ENCODE results near the gene GAS6.

Gene GAS6

DNA sequence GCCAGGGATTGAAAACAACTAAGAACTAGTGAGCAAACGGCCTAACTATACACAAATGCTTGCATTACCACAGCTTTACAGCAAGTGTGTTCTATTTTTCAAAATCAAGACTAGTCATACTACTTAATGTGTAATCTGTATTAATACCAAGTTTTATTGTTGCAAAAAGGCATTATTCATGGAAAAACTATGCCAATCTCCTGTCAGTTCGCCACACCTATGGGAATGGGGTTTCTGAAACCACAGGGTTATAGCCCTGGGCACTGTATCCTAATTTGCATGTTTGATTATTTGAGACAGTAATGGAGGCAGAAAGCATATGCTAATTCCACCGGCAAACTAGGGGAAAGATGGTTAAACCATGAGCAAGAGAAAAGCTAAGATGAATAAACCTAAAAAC lies 14.3 kb downstream of the GAS6 start:
- DNase-seq = no peak
- in situ Hi-C loops (cut with HindIII; ENCODE audit: low pct_ligation_motif_present, low sequenced_read_pairs) = no loop called here
- H3K36me3 ChIP-seq (replicated peaks) = no peaks in the 10 kb centered on the region
- TF ChIP-seq, protein P1, sequence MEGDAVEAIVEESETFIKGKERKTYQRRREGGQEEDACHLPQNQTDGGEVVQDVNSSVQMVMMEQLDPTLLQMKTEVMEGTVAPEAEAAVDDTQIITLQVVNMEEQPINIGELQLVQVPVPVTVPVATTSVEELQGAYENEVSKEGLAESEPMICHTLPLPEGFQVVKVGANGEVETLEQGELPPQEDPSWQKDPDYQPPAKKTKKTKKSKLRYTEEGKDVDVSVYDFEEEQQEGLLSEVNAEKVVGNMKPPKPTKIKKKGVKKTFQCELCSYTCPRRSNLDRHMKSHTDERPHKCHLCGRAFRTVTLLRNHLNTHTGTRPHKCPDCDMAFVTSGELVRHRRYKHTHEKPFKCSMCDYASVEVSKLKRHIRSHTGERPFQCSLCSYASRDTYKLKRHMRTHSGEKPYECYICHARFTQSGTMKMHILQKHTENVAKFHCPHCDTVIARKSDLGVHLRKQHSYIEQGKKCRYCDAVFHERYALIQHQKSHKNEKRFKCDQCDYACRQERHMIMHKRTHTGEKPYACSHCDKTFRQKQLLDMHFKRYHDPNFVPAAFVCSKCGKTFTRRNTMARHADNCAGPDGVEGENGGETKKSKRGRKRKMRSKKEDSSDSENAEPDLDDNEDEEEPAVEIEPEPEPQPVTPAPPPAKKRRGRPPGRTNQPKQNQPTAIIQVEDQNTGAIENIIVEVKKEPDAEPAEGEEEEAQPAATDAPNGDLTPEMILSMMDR (IDR thresholded peaks at IDR 0.05; ENCODE audit: low read depth, low read length, missing control alignments) = no peak
- no peak overlapping the region for H3K27ac ChIP-seq
- no peaks in the 10 kb centered on the region for H3K27me3 ChIP-seq (replicated peaks)
- H3K4me3 ChIP-seq (ENCODE audit: low read depth, low read length) = no peak overlapping the region

DNA sequence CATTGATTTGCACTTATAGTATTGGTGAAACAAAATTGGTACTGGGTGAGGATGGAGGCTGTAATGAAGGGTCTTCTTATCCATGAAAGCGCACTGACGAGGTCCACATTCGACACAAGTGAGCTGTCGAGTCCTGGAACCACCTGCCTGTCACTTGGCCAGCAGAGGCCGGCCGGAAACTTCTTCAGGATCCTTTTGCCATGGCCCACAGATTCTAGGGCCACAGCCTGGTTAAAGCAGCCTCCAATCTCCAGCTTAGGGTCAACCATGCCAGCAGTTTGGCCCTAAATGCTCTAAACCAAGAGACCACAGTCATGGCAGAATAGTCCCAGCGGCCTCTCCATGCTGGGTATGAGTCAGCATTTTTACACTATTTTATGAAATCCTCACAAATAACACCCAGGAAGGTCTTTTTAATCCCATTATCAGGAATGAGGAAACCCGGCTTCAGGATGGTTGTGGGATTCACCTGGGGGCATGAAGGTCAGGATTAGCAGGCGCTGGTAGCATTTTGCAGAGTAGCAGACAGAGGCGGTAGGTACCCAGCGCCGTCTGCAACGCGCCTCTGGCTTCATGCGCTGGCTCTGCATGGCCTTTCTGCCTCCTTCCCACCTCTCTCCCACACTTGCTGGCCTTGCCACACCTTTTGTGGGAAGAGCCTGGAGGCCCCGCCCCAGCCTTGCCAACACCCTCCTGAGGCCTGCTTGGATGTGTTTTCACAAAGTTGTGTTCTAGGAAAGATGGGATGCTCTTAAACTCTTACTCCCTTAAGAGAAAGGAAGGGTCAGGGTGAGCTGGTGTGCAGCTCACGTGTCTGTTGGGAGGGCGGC lies 15.2 kb downstream of the GAS6 start:
- DNase-seq = no peak
- no peaks in the 10 kb centered on the region for H3K27me3 ChIP-seq (replicated peaks)
- H3K27ac ChIP-seq = no peak overlapping the region
- in situ Hi-C loops (cut with HindIII; ENCODE audit: low pct_ligation_motif_present, low sequenced_read_pairs) = no loop called here
- TF ChIP-seq, protein P1 (IDR thresholded peaks at IDR 0.05; ENCODE audit: low read depth, low read length, missing control alignments) = no peak
- H3K4me3 ChIP-seq (ENCODE audit: low read depth, low read length) = no peak overlapping the region
- no peaks in the 10 kb centered on the region for H3K36me3 ChIP-seq (replicated peaks)

DNA sequence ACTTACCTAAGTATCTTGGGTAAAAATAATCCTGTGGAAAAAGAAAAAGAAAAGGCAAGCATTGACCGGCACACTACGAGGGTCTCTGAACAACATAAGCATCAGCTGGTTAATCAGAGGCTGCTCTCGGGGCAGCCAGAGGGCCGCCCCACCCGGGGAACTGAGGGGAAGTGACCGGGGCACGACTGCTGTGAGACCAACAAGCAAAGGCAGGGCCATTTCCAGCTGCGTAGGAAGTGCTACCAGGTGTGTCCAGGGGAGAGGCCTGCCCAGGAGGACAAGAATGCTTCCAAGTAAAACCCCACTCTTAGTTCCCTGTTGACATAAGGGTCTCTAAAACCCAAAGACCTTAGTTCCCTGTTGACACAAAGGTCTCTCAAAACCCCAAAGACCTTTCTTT lies 15.9 kb downstream of the GAS6 start:
- Histone ChIP-seq H3K4me3 (ENCODE audit: low read depth, low read length) (no peak overlapping the region), H3K27me3 (replicated peaks) (no peaks in the 10 kb centered on the region), H3K36me3 (replicated peaks) (no peaks in the 10 kb centered on the region), H3K27ac (no peak overlapping the region)
- in situ Hi-C loops (cut with HindIII; ENCODE audit: low pct_ligation_motif_present, low sequenced_read_pairs) = no loop called here
- TF ChIP-seq, protein P1 (IDR thresholded peaks at IDR 0.05; ENCODE audit: low read depth, low read length, missing control alignments) = no peak
- no peak for DNase-seq

DNA sequence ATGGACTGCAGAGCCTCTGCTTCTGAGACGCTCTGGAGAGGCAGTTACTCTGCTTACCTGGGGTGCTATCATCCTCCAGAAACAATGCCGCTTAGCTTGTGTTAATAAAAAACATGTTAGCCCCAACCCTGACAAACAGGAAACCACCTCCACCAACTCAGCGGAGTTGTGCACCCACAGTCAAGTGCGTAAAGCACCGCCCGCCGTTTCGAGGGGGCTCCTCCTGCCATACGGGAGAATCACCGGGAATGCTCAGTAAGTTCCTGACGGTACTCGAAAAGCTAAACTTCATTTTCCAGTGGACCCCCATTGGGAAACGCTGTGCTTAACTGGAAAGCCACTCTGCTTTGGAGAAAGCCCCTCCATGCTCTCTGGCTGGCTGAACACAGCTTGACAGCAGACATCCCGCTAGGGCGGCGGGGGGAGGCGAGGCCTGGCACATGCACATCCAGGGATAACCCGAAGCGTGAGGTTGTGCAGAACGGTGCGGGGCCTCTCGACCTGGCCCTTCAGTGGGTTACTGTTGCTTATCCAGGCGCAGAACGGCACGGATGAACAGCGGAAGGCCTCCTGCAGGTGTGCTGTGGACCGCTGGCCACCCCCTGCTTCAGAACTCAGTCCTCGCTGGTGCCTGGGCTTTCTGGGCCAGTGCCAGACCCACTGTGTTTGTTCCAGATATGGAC lies 17.1 kb downstream of the GAS6 start:
- TF ChIP-seq, protein P1 (IDR thresholded peaks at IDR 0.05; ENCODE audit: low read depth, low read length, missing control alignments) = no peak
- Histone ChIP-seq H3K27ac (no peak overlapping the region), H3K4me3 (ENCODE audit: low read depth, low read length) (no peak overlapping the region), H3K36me3 (replicated peaks) (no peaks in the 10 kb centered on the region), H3K27me3 (replicated peaks) (no peaks in the 10 kb centered on the region)
- DNase-seq = no peak
- in situ Hi-C loops (cut with HindIII; ENCODE audit: low pct_ligation_motif_present, low sequenced_read_pairs) = no loop called here

DNA sequence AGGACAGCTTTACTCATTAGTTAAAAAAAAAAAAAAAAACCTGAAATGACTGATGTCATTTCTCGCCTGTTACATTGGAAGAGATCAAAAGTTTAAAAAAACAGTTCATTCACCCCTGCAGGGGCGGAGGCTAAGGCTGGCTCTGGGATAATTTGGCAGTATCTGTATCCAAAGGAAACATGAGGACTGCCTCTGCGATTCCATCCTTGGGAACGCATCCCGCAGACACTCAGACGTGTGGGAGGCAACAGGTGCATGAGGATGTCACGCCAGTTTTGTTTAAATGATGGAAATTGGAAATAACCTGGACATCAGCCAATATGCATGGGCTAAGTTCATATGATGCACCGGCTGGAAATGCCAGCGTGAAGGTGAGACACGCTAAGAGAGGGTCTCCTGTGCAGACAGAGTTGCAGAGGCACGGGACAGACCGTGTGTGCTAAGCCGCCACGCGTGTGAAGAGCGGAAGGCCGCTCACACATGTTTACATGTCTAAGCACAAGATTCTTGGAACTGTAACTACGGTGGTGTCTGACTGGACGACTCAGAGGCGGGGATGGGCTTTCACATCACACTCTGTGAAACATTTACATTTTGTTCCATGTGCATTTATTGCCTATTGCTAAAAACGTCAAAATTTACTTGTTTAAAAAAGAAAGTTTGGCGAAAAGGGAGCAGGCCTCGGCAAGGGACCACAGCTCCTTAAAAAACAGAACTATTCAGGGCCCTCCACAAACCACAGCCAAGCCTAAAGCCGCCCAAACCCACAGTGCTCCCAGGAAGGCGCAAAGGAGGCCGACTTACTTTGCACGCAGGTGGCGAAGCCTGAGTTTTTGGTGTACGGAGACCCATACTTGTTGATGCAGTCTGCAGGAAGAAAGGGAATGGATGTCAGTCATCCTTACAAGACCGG lies 17.9 kb downstream of the GAS6 start:
- DNase-seq = no peak
- Histone ChIP-seq H3K27me3 (replicated peaks) (no peaks in the 10 kb centered on the region), H3K36me3 (replicated peaks) (no peaks in the 10 kb centered on the region), H3K27ac (no peak overlapping the region), H3K4me3 (ENCODE audit: low read depth, low read length) (no peak overlapping the region)
- in situ Hi-C loops (cut with HindIII; ENCODE audit: low pct_ligation_motif_present, low sequenced_read_pairs) = no loop called here
- TF ChIP-seq, protein P1 (IDR thresholded peaks at IDR 0.05; ENCODE audit: low read depth, low read length, missing control alignments) = no peak

Data from brain microvascular endothelial cell (primary cell).